ENCODE results near the gene SDC1. TPM values are rescaled to one million over a fixed set of nuclear protein-coding genes. Genes with fewer than 3 reads are reported as not detected.
"Not testable (repeated sequence)": the region's sequence is repeated elsewhere in the genome, so short reads cannot be mapped to it uniquely, and the experiment has no call there.

SDC1 gene, protein sequence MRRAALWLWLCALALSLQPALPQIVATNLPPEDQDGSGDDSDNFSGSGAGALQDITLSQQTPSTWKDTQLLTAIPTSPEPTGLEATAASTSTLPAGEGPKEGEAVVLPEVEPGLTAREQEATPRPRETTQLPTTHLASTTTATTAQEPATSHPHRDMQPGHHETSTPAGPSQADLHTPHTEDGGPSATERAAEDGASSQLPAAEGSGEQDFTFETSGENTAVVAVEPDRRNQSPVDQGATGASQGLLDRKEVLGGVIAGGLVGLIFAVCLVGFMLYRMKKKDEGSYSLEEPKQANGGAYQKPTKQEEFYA
- under 1 TPM in 1 of 2 donors, not detected in 1; 0.24 TPM for total RNA-seq

DNA sequence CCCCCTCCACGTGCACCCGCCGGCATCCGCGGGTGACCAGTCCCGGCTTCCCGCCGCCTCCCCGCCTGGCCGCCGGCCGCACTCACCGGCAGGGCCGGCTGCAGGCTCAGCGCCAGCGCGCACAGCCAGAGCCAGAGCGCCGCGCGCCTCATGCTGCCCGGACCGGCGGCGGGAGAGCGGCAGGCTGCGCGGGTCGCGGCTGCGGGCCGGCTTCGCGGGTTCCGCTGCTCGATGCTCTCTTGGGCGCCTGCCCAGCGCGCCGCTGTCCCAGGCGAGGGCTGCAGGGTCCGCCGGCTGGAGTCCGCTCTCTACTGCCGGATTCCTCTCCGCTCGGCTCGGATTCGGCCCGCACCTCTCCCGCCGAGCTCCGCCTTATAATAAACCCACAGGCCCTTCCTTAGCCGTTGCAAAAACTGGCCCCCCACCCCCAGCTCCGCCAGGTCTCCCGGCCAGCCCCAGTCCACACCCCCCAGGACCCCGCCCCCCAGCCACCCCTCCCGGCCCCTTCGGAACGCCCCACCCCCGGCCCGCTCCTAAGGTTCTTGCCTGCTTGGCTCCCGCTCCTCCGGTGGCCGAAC lies at the start of gene SDC1:
TSS of gene SDC1 (minus strand) at position 415 of the 578 bp plus-strand sequence. CDS start at position 152, 263 bp downstream.
- peak within 1 kb of the TSS; percentile 50 to 62 for H3K4me3 ChIP-seq
- peaks cover 0 to 22% of the 10 kb centered on the region in 2 donors for H3K4me1 ChIP-seq
- no peaks in the 10 kb centered on the region for H3K27me3 ChIP-seq
- TF ChIP-seq, protein P1, sequence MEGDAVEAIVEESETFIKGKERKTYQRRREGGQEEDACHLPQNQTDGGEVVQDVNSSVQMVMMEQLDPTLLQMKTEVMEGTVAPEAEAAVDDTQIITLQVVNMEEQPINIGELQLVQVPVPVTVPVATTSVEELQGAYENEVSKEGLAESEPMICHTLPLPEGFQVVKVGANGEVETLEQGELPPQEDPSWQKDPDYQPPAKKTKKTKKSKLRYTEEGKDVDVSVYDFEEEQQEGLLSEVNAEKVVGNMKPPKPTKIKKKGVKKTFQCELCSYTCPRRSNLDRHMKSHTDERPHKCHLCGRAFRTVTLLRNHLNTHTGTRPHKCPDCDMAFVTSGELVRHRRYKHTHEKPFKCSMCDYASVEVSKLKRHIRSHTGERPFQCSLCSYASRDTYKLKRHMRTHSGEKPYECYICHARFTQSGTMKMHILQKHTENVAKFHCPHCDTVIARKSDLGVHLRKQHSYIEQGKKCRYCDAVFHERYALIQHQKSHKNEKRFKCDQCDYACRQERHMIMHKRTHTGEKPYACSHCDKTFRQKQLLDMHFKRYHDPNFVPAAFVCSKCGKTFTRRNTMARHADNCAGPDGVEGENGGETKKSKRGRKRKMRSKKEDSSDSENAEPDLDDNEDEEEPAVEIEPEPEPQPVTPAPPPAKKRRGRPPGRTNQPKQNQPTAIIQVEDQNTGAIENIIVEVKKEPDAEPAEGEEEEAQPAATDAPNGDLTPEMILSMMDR (IDR thresholded peaks at IDR 0.05): no peak
- no peak for DNase-seq (ENCODE audit: low spot score)
- no peaks in the 10 kb centered on the region for H3K9me3 ChIP-seq
- no peaks in the 10 kb centered on the region for H3K36me3 ChIP-seq
- no peak within 1 kb of the TSS for H3K27ac ChIP-seq

- DNase-seq (ENCODE audit: low spot score): no peak
- H3K9me3 ChIP-seq: no peaks in the 10 kb centered on the region
- no peaks in the 10 kb centered on the region for H3K4me1 ChIP-seq
- H3K27me3 ChIP-seq: no peaks in the 10 kb centered on the region
- TF ChIP-seq, protein P1 (IDR thresholded peaks at IDR 0.05): no peak
- H3K27ac ChIP-seq: no peak overlapping the region
- H3K36me3 ChIP-seq: peaks cover 15% of the 10 kb centered on the region
- no peak overlapping the region for H3K4me3 ChIP-seq
Measured at GRCh38 chr2:20273042-20273441, 48.1 kb upstream of the SDC1 start.

- H3K27me3 ChIP-seq; H3K9me3 ChIP-seq; H3K4me3 ChIP-seq; H3K27ac ChIP-seq; DNase-seq (ENCODE audit: low spot score); H3K4me1 ChIP-seq: not testable (repeated sequence)
- H3K36me3 ChIP-seq: peaks cover 15% of the 10 kb centered on the region
Measured at GRCh38 chr2:20268317-20268716, 43.4 kb upstream of the SDC1 start.

DNA sequence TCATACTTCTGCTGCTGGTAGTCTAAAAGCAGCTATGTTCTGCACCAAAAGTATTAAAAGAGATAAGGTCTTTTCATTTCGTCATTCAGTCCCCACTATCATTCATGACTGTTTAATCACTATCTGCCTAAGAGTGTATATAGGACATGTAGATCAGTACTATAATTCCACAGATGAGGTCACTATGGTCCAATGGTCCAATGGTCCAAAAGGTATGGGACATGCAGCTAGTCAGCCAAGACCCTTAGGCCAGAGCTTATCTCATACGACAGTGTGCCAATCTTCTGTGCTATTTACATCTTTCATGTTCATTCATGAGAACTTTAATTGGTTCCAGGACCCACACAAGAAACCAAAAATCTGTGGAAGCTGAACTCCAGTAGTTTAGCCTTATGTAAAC lies 42.6 kb upstream of the SDC1 start:
- Histone ChIP-seq H3K4me1 (no peaks in the 10 kb centered on the region), H3K9me3 (no peaks in the 10 kb centered on the region), H3K36me3 (peaks cover 15% of the 10 kb centered on the region), H3K27me3 (no peaks in the 10 kb centered on the region), H3K4me3 (no peak overlapping the region), H3K27ac (no peak overlapping the region)
- TF ChIP-seq, protein P1 (IDR thresholded peaks at IDR 0.05): no peak
- no peak for DNase-seq (ENCODE audit: low spot score)

DNA sequence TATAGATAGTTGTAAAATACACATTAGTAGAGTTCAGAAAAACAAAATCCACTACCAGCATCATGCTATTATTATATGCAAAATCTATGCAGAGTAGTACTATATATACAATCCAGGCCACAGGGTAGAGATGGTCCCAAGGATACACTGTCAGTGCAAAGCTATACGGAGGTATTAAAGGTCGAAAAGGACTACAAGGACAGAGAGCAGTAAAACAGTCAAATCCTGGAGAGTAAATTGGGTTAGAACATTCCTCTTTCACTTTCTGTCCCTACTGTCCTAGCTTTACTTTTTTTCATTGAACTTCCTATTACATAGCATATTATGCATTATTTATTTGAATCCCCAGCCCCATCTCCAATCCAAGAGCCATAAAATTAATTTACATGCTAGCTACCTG lies 39.7 kb upstream of the SDC1 start:
- H3K9me3 ChIP-seq: no peaks in the 10 kb centered on the region
- H3K27me3 ChIP-seq: no peaks in the 10 kb centered on the region
- H3K36me3 ChIP-seq: peaks cover 28% of the 10 kb centered on the region
- no peaks in the 10 kb centered on the region for H3K4me1 ChIP-seq
- no peak for DNase-seq (ENCODE audit: low spot score)
- no peak overlapping the region for H3K4me3 ChIP-seq
- TF ChIP-seq, protein P1 (IDR thresholded peaks at IDR 0.05): no peak
- H3K27ac ChIP-seq: no peak overlapping the region

GRCh38 chr2:20257411-20257810 lies 32.5 kb upstream of the SDC1 start:
- H3K27ac ChIP-seq: no peak overlapping the region
- no peaks in the 10 kb centered on the region for H3K4me1 ChIP-seq
- TF ChIP-seq, protein P1 (IDR thresholded peaks at IDR 0.05): no peak
- no peaks in the 10 kb centered on the region for H3K27me3 ChIP-seq
- DNase-seq (ENCODE audit: low spot score): no peak
- no peaks in the 10 kb centered on the region for H3K9me3 ChIP-seq
- H3K4me3 ChIP-seq: no peak overlapping the region
- H3K36me3 ChIP-seq: peaks cover 67% of the 10 kb centered on the region

All from right atrium auricular region (tissue), 2 donors.